PC-9 (cell line): Measurements from ENCODE around the gene COL15A1.

Experiments used
- EZH2 ChIP-seq: fragments of 200-600 bp; sonication (generic); IDR thresholded peaks from 2 replicates; pipeline ENCODE4 v1.8.0; 2017; ENCODE audit warnings: antibody characterized with exemption, low read depth
- TF ChIP-seq, protein P1 (sequence below): fragments of 200-600 bp; sonication (generic); conservative IDR thresholded peaks from 2 replicates; pipeline ENCODE4 v1.6.1; 2017; ENCODE audit warnings: mixed run types, antibody characterized with exemption, mild to moderate bottlenecking, moderate library complexity

DNA sequence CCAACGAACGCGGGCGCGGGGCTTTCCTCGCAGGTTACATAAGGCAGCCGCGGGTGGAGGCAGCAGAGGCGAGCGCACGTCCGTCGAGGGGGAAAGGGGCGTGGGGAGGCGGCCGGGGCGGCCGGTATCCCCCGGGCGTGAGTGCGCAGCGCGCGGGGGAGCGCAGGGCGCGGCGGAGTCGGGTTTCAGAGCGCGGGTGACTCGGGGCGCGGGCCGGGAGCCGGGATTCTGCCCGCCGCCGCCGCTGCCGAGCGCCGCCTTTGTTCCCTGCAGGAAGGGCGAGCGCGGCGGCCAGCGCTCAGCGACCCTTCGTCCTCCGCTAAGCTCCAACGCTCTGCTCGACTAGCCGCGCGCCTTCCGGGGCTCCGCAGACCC, at the start of gene COL15A1:
- TF ChIP-seq, protein P1, sequence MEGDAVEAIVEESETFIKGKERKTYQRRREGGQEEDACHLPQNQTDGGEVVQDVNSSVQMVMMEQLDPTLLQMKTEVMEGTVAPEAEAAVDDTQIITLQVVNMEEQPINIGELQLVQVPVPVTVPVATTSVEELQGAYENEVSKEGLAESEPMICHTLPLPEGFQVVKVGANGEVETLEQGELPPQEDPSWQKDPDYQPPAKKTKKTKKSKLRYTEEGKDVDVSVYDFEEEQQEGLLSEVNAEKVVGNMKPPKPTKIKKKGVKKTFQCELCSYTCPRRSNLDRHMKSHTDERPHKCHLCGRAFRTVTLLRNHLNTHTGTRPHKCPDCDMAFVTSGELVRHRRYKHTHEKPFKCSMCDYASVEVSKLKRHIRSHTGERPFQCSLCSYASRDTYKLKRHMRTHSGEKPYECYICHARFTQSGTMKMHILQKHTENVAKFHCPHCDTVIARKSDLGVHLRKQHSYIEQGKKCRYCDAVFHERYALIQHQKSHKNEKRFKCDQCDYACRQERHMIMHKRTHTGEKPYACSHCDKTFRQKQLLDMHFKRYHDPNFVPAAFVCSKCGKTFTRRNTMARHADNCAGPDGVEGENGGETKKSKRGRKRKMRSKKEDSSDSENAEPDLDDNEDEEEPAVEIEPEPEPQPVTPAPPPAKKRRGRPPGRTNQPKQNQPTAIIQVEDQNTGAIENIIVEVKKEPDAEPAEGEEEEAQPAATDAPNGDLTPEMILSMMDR = no peak
- no peak for TF ChIP-seq EZH2
